ENCODE measurements around the gene PDAP1.
"Not testable (repeated sequence)": the region's sequence is repeated elsewhere in the genome, so short reads cannot be mapped to it uniquely, and the experiment has no call there.

PDAP1 gene

DNA sequence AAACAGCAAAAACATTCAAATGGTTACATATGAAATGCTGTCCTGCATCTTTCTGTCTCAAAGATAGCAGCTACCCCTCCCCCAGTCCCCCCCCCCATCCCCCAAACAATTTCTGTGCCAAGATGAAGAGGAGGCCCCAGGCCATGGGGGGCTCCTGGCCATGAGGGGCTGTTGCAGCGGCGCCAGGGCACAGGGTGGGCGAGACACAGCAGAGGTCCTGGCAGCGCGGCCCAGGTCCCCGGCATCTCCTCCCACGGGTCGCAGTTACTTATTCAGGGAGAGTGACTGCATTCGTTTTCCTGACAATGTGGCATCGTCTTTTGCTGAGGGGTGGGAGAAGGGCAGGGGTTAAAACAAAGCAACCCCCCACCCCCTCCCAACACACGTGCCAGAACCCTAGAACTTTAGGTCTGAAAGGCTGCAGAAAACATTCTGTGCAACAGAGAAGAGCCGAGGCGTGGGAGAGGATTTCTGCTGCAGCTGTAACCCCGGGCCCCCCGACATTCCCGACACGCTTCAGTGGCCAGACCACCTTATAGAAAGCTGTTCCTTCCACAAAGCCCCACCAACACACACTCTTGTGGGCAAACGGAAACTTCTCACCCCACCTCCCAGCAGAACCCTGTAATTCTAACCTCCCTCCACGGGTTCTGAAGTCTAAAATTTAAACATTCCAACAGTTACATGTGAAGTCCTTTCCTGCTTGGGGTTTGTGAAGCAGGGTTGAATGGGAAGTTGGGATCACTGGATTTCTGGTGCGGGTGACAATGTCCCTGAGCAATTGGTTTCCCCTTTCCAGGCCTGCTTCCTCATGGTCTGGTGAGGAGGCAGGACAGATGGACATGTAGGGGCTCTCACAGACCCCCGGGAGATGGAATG, 11.7 kb downstream of the PDAP1 start:
- no peak for DNase-seq (ENCODE audit: low read depth, low spot score)

DNA sequence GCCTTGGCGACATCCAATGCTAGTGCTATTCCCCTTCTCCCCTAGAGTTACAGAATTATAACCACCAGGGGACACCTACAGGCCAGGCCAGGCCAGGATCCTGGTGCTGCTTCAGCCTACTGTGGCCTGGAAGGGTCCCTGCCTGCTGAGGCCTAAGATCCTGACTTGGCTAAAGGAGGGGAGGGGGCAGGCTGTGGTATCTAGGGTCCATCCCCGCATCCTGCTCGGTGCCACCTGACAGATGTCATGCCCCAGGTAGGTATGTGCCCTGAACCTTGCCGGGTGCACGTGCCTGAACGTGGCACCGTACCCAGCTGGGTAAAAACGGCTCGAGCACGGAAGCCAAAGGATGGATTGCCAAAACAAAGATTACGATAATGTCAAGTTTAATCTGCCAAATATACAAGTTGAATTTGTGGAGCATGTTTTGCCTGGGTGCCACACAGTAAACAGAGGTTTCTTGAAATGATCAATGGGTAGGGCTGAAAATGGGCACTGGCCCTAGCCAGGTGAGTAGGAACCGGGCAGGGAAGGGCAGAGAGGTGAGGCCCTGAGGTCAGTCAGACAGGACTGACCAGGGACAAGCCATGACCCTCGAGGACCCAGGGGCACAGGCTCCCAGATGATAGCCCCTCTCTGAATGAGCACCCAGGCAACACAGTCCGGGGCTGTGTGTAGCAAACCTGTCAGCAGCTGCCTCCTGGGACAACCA, 12.6 kb downstream of the PDAP1 start:
- no peak for DNase-seq (ENCODE audit: low read depth, low spot score)

DNA sequence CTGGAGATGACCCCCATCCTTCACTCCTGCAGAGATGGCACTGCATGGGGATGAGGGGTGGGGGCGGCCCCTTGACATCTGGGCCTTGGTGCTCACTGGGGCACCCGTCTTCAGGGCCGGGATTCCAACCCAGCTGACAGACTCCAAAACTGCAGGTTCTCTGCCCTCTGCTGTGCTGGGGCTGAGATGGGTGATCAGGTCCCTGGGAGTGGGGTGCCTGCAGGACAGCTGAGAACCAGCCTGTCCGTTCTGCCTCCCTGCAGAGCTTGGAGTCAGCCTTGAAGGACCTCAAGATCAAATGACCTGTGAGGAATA, 14.3 kb downstream of the PDAP1 start:
- no peak for DNase-seq (ENCODE audit: low read depth, low spot score)

DNA sequence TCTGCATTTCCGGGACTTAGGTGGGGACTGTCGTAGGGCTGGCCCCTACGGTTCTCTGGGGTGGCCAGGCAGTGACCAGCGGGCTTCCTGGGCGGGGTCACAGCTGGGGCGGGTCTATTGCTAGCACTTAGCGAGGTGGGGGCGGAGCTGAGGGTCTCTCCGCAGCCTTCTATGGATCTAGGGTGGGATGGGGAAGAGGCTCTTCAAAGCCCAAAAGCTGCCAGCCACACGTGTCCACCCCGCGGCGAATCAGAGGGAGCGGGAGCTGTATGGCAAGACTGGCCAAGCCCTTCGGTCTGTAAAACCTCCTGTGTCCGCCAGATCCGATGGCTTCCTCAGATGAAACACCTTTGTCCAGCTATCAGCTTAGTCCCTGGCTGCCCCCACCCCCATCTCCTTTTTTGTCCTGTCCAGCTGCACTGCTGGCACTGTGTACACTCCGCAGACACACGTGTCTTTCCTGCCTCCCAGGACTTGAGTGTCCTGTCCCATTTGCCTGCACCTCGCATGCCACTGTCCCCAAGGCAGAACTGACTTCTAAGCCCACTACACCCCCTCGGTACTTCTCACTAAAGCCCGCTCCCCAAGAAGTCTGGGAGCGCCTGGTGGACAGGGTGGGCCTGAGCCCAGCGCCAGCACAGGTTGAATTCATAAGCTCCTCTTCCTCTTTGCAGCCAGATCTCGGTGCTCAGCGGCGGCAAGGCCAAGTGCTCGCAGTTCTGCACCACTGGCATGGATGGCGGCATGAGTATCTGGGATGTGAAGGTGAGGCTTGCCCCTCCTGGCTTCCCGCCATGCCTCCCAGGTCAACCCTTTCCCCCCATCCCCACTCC, 14.8 kb downstream of the PDAP1 start:
- no peak for DNase-seq (ENCODE audit: low read depth, low spot score)

DNA sequence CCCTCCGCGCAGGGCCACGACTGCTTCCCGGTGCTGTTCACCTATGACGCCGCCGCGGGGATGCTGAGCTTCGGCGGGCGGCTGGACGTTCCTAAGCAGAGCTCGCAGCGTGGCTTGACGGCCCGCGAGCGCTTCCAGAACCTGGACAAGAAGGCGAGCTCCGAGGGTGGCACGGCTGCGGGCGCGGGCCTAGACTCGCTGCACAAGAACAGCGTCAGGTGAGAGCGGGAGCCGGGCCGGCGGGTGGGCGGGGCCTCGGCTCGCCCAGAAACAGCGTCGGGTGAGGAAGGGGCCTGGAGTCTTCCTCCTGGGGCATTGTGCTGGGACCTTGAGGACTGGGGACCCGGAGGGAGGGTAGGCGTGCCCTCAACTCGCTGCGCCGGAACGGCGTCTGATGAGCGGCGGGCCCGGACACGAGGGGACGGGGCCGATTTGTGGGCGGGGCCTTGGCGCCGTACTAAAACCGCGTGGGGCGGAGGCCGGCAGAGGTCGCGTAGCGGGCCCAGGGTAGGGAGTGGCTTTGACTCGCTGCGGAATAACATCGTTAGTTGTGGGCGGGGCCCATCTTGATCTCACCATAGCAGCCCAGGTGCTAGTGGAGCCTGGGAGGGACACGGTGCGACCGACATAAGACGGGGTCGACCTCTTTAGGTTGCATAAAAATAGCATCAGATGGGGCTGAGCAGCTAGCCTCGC, 15.6 kb downstream of the PDAP1 start:
- DNase-seq (ENCODE audit: low read depth, low spot score) = no peak

DNA sequence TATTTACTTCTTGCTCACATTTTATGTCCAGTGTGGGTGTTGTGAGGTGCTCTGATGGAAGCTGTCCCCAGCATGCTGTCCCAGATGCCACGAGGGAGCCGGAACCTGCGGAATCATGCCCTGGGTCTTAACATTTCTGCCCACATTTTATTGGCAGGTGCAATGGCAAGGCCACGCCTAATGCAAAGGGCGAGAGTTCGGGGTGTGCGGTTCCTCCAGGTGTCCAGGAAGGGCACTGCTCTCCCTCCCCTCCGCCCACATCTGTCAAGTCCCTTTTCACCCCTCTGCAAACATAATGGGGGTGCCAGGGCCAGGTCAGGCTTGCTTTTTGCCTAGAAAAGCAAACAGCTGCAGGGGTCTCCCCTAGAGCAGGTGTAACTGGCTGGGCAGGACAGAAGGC, 16.4 kb downstream of the PDAP1 start:
- no peak for DNase-seq (ENCODE audit: low read depth, low spot score)

DNA sequence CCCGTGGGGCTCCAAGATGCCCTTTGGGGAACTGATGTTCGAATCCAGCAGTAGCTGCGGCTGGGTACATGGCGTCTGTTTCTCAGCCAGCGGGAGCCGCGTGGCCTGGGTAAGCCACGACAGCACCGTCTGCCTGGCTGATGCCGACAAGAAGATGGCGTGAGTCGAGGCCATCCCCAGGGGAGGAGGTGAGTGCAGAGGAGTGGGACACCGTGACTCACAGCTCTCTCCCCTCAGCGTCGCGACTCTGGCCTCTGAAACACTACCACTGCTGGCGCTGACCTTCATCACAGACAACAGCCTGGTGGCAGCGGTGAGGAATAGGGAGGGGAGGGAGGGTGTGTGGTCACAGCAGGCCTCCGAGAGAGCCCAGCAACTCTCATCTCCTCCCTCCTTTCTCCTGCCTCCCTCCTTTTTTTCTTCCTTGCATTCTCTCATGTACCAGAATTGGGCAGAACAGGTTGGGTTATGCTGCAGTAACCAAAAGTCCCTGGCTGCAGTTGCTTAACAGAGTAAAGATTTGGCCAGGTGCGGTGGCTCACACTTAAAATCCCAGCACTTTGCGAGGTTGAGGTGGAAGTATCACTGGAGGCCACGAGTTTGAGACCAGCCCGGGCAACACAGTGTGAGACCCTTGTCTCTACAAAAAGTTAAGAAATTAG, 17.3 kb downstream of the PDAP1 start:
- no peak for DNase-seq (ENCODE audit: low read depth, low spot score)

DNA sequence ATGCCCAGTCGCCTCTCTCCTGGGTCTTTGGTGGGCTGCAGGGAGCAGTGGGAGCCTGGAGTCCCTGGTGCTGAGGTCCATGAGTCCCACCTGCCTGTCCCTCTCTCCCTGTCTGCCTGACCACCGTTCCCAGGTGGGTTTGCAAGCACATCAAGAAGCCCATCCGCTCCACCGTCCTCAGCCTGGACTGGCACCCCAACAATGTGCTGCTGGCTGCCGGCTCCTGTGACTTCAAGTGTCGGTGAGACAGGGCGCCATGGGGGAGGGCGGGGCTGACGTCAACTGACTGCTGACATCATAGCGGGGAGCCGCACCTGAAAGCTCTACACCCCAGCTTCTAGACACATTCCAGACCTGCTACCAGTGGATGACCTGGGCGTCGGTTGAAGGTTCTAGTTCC, 18.6 kb downstream of the PDAP1 start:
- DNase-seq (ENCODE audit: low read depth, low spot score) = no peak

DNA sequence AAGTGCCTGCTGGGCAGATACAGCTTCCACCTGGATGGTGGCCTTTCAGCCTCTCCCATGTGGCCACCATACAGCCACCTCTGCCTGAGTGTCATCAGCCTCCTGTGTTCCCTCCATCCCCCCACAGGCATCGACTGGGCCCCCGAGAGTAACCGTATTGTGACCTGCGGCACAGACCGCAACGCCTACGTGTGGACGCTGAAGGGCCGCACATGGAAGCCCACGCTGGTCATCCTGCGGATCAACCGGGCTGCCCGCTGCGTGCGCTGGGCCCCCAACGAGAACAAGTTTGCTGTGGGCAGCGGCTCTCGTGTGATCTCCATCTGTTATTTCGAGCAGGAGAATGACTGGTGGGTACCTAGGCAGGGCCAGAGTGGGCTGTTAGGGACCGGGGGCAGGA, 20.5 kb downstream of the PDAP1 start:
- no peak for DNase-seq (ENCODE audit: low read depth, low spot score)

DNA sequence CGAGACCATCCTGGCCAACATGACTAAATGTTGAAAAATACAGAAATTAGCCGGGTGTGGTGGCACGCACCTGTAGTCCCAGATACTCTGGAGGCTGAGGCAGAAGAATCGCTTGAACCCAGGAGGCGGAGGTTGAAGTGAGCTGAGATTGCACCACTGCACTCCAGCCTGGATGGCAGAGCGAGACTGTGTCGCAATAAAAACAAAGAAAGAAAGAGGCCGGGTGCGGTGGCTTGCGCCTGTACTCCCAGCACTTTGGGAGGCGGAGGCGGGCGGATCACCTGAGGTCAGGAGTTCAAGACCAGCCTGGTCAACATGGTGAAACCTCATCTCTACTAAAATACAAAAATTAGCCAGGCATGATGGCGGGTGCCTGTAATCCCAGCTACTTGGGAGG, 21.2 kb downstream of the PDAP1 start:
- DNase-seq (ENCODE audit: low read depth, low spot score) = not testable (repeated sequence)

DNA sequence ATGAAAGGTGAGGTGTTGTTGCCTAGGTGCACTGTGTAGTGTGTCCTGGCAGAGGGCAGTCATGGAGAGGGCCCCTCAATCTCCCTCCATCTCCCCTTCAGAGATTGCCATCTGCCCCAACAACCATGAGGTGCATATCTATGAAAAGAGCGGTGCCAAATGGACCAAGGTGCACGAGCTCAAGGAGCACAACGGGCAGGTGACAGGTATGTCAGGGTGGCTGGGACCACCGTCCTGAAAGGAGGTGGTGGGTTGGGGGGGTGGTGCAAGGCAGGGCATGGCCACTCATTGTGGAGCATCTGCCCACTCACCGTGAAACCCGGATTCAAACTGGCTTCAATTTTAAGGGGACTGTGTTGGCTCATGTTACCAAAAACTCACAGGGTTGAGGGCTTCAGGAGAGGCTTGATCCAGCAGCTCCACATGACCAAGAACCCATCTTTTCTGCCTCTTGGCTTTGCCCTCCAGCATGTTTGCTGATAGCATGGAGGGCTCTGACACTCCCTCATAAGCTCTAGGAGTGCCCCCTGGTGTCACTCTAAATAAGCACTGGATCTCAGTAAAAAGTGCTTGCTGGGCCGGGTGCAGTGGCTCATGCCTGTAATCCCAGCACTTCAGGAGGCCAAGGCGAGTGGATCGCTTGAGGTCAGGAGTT, 21.7 kb downstream of the PDAP1 start:
- no peak for DNase-seq (ENCODE audit: low read depth, low spot score)

DNA sequence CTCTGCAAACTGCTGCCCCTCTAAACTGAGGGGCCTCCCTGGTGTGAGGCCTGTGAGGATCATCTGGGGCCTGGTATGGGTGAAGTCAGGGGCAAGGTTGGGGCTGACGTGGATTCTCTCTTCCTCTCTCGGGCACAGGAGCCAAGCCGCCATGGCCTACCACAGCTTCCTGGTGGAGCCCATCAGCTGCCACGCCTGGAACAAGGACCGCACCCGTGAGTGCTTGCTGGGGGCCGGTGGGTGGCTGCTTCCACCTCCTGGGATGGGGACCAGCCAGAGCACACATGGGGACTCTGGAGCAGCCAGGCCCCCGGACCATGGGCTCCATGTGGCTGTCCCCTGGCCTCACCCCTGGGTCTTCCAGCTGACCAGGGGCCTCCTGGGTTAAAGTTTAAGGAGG, 22.8 kb downstream of the PDAP1 start:
- DNase-seq (ENCODE audit: low read depth, low spot score) = no peak

DNA sequence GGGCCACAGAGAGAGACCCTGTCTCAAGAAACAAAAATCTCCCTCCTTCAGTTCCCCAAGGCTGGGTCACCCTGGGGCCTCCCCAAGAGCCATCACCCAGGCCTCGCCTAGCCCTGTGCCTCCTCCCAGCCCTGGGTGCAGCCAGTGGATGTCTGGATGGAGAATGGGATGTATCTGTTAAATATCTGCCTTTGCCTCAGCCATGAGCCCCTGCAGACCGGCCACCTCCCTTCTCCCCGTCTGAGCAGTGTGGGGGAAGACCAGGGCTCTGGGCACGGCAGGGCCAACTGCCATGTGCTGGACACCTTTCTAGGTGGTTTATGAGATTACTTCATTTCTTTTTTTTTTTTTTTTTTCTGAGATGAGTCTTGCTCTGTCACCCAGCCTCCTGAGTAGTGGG, 23.9 kb downstream of the PDAP1 start:
- DNase-seq (ENCODE audit: low read depth, low spot score) = no peak

DNA sequence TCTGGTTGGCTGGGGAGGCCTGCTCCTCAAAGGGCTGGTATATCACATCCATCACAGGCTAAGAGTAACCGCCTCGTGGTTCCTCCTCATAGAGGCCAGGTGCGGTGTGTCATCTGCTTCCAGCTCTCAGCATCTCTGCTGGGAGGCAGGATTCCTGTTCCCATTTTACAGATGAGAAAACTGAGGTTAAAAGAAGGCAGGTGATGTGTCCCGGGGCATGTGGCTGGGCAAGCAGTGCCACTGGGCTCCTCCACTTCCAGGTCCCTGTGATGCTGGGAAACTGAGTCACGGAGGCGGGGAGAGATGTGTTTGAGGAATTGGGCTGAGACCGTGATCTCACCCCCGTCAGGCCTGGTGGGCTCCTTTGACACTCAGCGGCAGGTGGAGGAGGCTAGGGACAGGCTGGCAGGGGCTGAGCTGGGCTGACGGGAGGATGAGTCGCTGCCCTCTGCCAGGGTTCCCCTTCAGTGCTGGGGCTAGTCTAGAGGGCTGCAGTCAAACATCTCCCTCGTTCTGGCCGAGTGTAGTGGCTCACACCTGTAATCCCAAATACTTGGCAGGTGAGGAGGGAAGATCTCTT, 24.5 kb downstream of the PDAP1 start:
- no peak for DNase-seq (ENCODE audit: low read depth, low spot score)

DNA sequence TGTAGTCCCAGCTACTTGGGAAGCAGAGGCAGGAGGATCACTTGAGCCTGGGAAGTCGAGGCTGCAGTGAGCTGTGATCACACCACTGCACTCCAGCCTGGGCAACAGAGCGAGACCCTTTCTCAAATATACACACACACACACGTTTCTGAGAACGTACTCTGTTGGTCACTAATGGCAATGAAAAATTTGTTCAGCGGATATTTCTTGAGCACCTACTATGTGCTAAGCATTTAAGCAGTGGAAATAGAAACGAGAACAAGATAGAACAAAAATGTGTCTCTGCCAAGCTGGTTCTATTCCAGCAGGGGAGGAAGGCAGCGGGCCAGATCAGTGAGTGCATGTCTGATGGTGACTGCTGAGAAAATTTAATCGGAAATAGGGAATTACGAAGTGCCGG, 25.2 kb downstream of the PDAP1 start:
- DNase-seq (ENCODE audit: low read depth, low spot score) = no peak

DNA sequence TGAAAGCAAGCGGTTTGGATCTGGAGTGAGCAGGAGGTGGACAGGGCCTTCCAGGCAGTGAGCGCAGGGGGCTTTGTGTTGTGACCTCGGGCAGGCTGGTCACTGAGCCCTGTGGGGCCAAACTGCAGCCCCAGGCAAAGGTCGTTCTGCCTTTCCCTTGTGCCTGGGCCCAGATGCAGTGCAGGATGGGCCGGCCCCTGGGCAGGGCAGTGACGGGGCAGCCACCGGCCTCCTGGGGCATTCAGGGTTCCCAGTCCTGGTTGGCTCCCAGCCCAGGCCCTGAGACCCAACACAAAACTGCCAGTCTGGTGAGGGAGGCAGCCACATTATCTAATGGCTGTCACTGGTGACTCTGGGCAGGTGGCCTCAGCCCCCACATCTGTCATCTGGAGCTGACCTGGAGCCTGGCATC, 26.7 kb downstream of the PDAP1 start:
- no peak for DNase-seq (ENCODE audit: low read depth, low spot score)

DNA sequence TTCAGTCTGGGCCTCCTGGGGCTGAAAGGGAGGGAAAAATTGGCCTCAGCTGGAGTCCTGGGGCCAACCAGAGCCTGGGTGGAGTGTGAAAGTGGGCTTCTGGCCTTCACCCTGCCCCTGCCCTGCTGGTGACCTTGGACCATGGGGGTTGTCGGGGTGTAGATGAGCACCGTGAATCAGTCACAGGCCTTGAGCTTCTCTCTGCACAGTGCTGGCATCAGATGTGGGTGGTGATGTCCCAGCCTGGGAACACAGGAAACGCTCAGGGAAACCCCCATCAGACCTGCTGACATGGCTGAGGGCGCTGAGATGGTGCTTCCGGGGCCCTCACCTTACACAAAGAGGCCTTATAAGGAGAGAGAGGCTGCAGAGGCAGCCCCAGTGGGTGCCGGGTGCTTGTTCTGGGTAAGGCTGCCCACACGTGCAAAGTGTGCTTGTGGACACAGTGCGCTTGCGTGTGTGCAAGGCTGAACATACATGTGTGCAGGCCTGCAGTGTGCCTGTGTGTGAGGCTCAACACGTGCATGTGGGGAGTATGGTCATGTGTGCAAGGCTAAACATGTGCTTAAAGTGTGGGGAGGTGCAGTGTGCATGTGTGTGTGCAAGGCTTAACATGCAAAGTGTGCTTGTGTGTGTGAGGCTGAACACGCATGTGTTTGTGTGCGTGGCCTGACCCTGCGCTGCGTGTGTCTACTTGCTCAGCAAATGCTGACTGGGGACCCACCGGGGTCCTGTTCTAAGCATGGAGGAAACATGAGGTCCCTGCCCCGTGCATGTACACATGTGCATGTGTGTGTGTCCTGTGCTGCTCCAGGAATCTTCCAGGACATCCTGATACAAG, 27.4 kb downstream of the PDAP1 start:
- DNase-seq (ENCODE audit: low read depth, low spot score) = peak; percentile 79

DNA sequence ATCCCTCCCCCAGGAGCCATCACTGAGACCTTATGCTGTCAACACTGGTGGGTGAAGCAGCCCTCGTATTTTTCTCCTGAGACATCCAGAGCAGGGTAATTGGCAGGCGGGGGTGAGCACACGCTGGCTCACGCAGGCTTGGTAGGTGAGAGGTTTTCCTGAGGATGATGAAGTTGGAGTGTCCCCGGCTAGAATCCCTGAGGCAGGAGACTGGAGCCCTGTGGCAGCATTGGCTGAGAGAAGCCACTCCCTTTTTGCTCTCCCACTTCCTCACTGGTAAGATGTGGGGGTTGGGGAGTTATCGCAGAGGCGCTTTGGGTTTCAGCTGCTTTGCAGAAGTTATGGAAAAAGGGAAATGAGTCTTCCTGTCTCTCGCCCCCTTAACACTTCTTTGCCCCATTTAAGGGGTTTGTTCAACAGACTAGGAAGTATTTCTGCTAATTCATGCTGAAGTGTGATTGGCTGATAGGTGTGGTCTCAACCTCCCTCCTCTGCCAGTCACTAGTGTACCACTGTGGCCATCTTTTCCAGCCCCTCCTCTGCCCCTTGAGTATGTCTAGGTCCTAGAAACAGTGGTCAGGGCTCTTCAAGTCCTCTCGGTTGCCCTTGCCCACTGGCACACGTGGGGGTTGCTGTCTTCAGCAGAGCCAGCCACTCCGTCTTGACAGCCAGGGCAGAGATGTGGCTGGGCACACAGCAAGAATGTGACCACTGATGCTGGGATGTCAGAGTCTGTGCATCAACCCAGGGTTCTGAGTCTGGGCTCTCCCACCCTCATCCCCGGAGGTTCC, 28.2 kb downstream of the PDAP1 start:
- DNase-seq (ENCODE audit: low read depth, low spot score) = no peak

DNA sequence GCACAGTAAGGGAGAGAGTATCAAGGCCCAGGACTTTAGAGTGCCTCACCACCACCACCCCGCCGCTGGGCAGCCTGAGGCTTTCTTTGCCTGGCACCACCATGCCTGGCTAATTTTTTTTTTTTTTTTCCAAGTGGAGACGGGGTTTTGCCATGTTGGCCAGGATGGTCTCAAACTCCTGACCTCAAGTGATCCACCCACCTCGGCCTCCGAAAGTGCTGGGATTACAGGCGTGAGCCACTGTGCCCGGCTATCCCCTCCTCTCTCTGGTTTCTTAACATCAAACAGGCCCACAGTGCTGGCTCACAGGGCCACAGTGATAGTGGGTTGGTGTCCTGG, 28.7 kb downstream of the PDAP1 start:
- DNase-seq (ENCODE audit: low read depth, low spot score) = not testable (repeated sequence)

Measured in activated naive CD8-positive, alpha-beta T cell treated with anti-CD3 and anti-CD28 coated beads, Interleukin-2, amount 50 U/mL, for 16 hours (primary cell).